ENCODE measurements around the gene SUB1.

SUB1 gene

DNA sequence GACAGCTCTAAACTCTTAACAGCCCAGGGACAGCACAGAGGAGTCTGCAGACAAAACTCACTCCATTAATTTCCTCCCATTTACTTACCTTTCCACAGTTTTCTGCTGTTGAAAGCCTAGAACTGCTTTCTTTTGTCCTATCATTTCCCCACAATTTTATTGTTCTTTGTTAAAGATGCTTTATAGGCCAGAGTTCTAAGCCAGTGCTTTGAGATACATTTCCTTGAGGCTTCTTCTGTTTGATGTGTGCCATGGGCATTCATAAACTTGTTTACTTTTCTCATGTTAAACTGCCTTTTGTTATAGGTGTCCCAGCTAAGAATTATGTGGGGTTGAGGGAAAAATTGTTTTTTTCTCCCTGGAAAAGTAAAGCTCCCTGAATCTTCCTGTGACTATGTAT is 25.9 kb upstream of the SUB1 start:
- TF ChIP-seq, protein P1, sequence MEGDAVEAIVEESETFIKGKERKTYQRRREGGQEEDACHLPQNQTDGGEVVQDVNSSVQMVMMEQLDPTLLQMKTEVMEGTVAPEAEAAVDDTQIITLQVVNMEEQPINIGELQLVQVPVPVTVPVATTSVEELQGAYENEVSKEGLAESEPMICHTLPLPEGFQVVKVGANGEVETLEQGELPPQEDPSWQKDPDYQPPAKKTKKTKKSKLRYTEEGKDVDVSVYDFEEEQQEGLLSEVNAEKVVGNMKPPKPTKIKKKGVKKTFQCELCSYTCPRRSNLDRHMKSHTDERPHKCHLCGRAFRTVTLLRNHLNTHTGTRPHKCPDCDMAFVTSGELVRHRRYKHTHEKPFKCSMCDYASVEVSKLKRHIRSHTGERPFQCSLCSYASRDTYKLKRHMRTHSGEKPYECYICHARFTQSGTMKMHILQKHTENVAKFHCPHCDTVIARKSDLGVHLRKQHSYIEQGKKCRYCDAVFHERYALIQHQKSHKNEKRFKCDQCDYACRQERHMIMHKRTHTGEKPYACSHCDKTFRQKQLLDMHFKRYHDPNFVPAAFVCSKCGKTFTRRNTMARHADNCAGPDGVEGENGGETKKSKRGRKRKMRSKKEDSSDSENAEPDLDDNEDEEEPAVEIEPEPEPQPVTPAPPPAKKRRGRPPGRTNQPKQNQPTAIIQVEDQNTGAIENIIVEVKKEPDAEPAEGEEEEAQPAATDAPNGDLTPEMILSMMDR (IDR thresholded peaks at IDR 0.05) = no peak
- TF ChIP-seq ZFX (IDR thresholded peaks at IDR 0.05; ENCODE audit: borderline replicate concordance) = no peak
- no peak overlapping the region for H3K27ac ChIP-seq

DNA sequence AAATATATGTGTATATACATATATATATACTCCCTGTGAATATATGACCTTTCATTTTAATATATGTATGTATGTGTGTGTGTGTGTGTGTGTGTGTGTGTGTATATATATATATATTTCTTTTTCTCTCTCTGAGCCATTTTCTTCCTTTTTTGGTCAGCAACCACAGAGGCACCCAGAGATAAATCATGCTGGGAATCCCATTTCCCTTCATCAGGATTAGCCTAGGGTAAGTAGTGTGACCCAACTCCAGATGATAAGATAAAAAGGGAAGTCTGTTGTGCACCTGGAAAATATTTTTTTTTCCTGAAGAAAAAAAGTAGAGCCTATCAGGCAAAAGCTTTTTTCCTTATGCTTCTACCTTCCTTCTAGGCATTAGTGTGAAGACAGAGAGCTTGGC is 25.4 kb upstream of the SUB1 start:
- H3K27ac ChIP-seq = no peak overlapping the region
- TF ChIP-seq ZFX (IDR thresholded peaks at IDR 0.05; ENCODE audit: borderline replicate concordance) = no peak
- TF ChIP-seq, protein P1 (IDR thresholded peaks at IDR 0.05) = no peak

DNA sequence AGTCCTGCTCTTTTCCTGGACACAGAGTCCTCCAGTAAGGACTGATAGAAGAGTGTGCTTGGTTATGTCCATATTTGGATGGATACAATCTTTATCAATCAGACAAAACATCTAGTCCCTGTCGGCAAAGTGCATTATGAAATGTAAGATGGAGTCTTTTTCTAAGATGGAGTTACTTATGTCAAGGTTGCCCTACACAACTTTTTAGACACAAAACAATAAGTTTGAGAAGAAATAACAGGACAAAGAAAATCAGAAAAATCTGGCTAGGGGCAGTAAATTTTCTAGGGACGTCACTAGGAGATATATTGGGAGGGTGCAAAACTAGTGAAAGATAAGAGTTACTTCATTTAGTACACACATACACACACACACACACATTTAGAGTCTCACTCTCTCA is 23.3 kb upstream of the SUB1 start:
- TF ChIP-seq, protein P1 (IDR thresholded peaks at IDR 0.05) = no peak
- no peak for TF ChIP-seq ZFX (IDR thresholded peaks at IDR 0.05; ENCODE audit: borderline replicate concordance)
- H3K27ac ChIP-seq = no peak overlapping the region

DNA sequence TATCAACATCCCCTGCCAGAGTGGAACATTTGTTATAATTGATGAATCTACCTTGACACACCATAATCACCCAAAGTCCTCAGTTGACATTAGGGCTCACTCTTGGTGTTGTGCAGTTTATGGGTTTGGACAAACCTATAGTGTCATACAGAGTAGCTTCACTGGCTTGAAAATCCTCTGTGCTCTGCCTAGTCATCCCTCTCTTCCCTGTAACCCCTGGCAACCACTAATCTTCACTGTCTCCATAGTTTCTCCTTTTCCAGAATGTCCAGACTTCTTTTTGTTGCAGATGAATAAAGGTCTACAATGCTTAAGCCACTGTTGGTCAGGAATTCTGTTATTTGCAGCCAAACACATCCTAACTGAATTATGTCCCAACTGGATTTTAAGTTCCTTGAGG is 22.5 kb upstream of the SUB1 start:
- no peak overlapping the region for H3K27ac ChIP-seq
- TF ChIP-seq ZFX (IDR thresholded peaks at IDR 0.05; ENCODE audit: borderline replicate concordance) = no peak
- TF ChIP-seq, protein P1 (IDR thresholded peaks at IDR 0.05) = no peak

DNA sequence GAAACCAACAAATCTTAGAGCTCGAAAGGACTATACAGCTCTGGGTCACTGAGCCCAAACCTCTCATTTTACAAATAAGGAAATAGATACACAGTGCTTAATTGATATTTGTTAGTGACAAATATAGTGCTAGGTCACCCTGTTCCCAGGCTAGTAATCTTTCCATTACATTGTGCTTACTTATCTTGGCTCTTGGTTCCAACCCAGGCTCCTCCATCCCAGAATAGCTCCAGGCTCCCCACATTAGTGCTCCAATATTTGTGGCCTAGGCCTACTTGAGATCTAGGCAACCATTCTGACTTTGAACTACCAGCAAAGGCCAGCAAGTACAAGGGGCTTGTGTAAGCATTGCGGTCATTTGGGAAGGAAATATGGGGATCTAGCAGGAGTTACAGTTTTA is 21.7 kb upstream of the SUB1 start:
- TF ChIP-seq ZFX (IDR thresholded peaks at IDR 0.05; ENCODE audit: borderline replicate concordance) = no peak

DNA sequence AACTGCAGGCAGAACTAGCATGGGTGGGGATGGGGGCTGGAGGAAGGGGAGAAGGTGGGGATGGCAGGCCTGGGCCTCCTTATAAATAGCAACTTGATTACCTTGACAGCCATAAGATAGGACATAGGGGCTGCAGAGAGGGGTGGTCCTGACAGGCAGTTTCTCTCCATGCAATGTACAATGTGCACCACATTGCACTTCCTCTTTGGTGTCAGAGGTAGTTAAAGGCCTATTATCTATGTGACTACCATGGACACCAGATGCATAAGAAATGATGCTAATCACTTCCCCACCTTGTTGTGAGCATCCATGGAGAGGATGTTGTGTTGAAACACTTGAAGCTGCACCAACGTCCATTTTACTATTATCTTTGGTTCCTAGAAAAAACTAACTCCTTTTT is 20.2 kb upstream of the SUB1 start:
- TF ChIP-seq, protein P1 (IDR thresholded peaks at IDR 0.05) = no peak
- no peak for TF ChIP-seq ZFX (IDR thresholded peaks at IDR 0.05; ENCODE audit: borderline replicate concordance)
- H3K27ac ChIP-seq = no peak overlapping the region

More for the DNA sequence above, 21.7 kb upstream of the SUB1 start:
- no peak overlapping the region for H3K27ac ChIP-seq

DNA sequence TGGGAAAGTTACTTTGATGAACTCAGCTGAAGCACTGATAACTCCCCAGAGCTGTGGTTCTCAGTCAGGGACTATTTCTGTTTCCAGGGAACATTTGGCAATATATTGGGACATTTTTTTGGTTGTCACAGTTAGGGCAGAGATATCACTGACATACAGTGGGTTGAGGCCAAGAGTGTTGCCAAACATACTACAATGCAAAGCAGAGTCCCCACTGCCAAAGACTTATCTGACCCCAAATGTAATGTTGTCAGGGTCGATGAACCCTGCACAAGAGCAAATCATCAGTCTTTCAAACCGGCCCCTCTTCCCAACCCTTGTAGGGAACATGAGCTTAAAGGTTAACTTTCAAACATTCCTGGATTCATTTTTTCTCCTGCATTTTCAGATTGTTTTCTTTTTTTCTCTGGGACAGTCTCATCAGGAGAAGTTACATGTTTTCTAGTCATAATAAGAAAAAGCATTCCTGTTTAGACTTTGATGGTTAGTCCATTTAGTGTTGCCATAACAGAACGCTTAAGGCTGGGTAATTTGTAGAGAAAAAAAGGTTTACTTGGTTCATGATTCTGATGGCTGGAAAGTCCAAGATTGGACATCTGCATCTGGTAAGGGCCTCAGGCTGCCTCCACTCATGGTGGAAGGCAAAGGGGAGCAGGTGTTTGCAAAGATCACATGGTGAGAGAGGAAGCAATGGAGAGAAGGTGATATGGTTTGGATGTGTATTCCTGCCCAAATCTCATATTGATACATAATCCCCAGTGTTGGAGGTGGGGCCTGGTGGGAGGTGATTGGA is 18.8 kb upstream of the SUB1 start:
- TF ChIP-seq, protein P1 (IDR thresholded peaks at IDR 0.05) = no peak
- H3K27ac ChIP-seq = no peak overlapping the region

DNA sequence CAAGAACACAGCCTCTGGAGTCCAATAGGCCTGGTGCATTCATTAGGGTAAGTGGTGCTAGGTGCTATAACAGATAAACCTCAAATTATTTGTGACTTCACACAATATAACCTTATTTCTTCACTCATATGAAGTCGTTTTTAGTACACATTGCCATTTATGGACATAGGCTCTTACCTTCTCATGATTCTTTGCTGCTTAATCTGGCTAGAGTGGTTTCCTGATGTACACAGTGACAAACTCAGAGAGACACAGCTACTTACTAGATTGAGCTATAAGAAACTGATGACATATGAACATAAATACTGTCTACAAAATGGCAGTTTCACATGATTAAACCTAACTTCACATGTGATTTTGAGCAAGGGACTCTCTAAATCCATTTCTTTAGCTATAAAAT is 14.2 kb upstream of the SUB1 start:
- TF ChIP-seq, protein P1 (IDR thresholded peaks at IDR 0.05) = no peak
- TF ChIP-seq ZFX (IDR thresholded peaks at IDR 0.05; ENCODE audit: borderline replicate concordance) = no peak
- no peak overlapping the region for H3K27ac ChIP-seq

Measured in 22Rv1 (cell line).